ENCODE measurements around the gene HS2ST1.

- TF ChIP-seq CTCF (IDR thresholded peaks at IDR 0.05) = no peak
- TF ChIP-seq POLR2A (IDR thresholded peaks at IDR 0.05) = no peak
Measured at GRCh38 chr1:87154384-87154783, 239.9 kb downstream of the HS2ST1 start.

Measured in thyroid gland (tissue), 4 donors.